AG09309 (cell line): ENCODE data around the gene JUP.
A peak's percentile ranks its signal among the peaks of the same experiment; 100 is the strongest.

Experiments
- DNase-seq: peaks from one replicate; pipeline ENCODE4 v3.0.0-alpha.2; 2010; ENCODE audit warnings: low read depth
- H3K4me3 ChIP-seq: 2 replicates; pipeline ENCODE4 v1.5.1; 2011; ENCODE audit warnings: mild to moderate bottlenecking, low read depth, low read length, moderate library complexity; ENCODE audit not compliant: control insufficient read depth
- CTCF ChIP-seq: IDR thresholded peaks from 2 replicates; pipeline ENCODE4 v1.5.1; 2011; ENCODE audit warnings: mild to moderate bottlenecking, low read depth, low read length, inconsistent platforms; ENCODE audit not compliant: insufficient read depth, control insufficient read depth; ENCODE audit errors: missing control alignments

Gene JUP

GRCh38 chr17:41806685-41807445 lies 20.4 kb upstream of the JUP start:
- H3K4me3 ChIP-seq = no peak overlapping the region
- no peak for DNase-seq
- TF ChIP-seq CTCF = no peak

GRCh38 chr17:41803049-41804020 lies 16.8 kb upstream of the JUP start:
- TF ChIP-seq CTCF = no peak
- no peak for DNase-seq
- H3K4me3 ChIP-seq = no peak overlapping the region

- no peak overlapping the region for H3K4me3 ChIP-seq
- peak; percentile 96 for TF ChIP-seq CTCF
- no peak for DNase-seq
These were observed 15.1 kb upstream of the JUP start for GRCh38 chr17:41801374-41802271.

- no peak overlapping the region for H3K4me3 ChIP-seq
- no peak for TF ChIP-seq CTCF
- DNase-seq = no peak
These were observed 14.3 kb upstream of the JUP start for GRCh38 chr17:41800601-41801373.

GRCh38 chr17:41799366-41799765 lies 12.9 kb upstream of the JUP start:
- no peak for DNase-seq

More at GRCh38 chr17:41799366-41799765, 12.9 kb upstream of the JUP start:
- no peak for TF ChIP-seq CTCF
- no peak overlapping the region for H3K4me3 ChIP-seq
